Measurements from ENCODE around the gene ACCSL.

DNA sequence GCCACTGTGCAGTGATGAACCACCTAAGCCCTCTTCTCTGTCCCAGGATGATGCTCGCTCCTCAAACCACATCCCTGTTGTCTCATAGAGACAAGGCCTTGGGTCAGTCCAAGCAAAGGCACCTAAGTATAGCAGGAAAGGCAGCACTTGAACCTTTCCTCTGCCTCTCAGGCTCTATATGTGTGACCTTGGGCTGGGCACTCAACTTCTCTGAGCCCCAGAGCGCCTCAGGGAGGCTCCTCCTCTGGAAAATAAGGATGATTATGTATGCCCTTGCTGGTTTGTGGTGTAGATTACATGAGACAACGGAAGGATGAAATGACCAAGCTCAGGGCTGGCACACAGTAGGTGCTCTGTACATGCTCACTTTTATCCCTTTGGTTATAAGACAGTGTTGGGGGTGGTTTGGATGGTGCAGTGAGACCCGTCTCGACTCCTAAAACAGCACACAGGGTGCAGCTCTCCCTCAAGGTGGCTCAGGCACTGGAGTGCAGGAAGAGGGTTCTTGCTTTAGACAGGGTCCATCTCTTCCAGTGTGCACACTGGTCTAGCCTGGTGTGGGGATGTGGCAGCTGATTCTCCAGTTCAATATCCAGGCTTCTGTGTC is 40.2 kb upstream of the ACCSL start:
- no peak for TF ChIP-seq ZFP30 (CRISPR knock-in tag; IDR thresholded peaks at IDR 0.05)
- TF ChIP-seq, protein P1, sequence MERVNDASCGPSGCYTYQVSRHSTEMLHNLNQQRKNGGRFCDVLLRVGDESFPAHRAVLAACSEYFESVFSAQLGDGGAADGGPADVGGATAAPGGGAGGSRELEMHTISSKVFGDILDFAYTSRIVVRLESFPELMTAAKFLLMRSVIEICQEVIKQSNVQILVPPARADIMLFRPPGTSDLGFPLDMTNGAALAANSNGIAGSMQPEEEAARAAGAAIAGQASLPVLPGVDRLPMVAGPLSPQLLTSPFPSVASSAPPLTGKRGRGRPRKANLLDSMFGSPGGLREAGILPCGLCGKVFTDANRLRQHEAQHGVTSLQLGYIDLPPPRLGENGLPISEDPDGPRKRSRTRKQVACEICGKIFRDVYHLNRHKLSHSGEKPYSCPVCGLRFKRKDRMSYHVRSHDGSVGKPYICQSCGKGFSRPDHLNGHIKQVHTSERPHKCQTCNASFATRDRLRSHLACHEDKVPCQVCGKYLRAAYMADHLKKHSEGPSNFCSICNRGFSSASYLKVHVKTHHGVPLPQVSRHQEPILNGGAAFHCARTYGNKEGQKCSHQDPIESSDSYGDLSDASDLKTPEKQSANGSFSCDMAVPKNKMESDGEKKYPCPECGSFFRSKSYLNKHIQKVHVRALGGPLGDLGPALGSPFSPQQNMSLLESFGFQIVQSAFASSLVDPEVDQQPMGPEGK (CRISPR knock-in tag; IDR thresholded peaks at IDR 0.05; ENCODE audit: borderline replicate concordance) = no peak
- no peak for TF ChIP-seq PPARA (CRISPR knock-in tag; IDR thresholded peaks at IDR 0.05; ENCODE audit: borderline replicate concordance)
- no peak for TF ChIP-seq SNAI2 (CRISPR knock-in tag; IDR thresholded peaks at IDR 0.05)
- no peak for TF ChIP-seq ZNF565 (CRISPR knock-in tag; conservative IDR thresholded peaks at IDR 0.05; ENCODE audit: low read depth)
- no peak for TF ChIP-seq ISL1 (CRISPR knock-in tag; IDR thresholded peaks at IDR 0.05)
- TF ChIP-seq OSR1 (CRISPR knock-in tag; IDR thresholded peaks at IDR 0.05) = no peak
- TF ChIP-seq ZFP3 (CRISPR knock-in tag; IDR thresholded peaks at IDR 0.05) = no peak
- TF ChIP-seq RARB (CRISPR knock-in tag; IDR thresholded peaks at IDR 0.05) = no peak
- no peak for TF ChIP-seq ZNF70 (CRISPR knock-in tag; IDR thresholded peaks at IDR 0.05)
- no peak for TF ChIP-seq TCF4 (CRISPR knock-in tag; IDR thresholded peaks at IDR 0.05; ENCODE audit: borderline replicate concordance)
- TF ChIP-seq POU6F1 (CRISPR knock-in tag; IDR thresholded peaks at IDR 0.05; ENCODE audit: borderline replicate concordance, low read depth) = no peak
